HG03103 (cell line): ENCODE results near the gene POLR2C.
A peak's percentile ranks its signal among the peaks of the same experiment; 100 is the strongest.
"Not testable (repeated sequence)": the region's sequence is repeated elsewhere in the genome, so short reads cannot be mapped to it uniquely, and the experiment has no call there.

Experiments used
- ATAC-seq: cut with Tn5 transposase; IDR thresholded peaks from one replicate; pipeline ENCODE4 v1.9.1; 2021; ENCODE audit warnings: low read depth; ENCODE audit not compliant: unreplicated experiment

Gene POLR2C

GRCh38 chr16:57462209-57462977 lies at the start of gene POLR2C:
POLR2C (plus strand) TSS chr16:57462679; CDS start chr16:57462725, 46 bp downstream.
- peak; percentile 85 for ATAC-seq

DNA sequence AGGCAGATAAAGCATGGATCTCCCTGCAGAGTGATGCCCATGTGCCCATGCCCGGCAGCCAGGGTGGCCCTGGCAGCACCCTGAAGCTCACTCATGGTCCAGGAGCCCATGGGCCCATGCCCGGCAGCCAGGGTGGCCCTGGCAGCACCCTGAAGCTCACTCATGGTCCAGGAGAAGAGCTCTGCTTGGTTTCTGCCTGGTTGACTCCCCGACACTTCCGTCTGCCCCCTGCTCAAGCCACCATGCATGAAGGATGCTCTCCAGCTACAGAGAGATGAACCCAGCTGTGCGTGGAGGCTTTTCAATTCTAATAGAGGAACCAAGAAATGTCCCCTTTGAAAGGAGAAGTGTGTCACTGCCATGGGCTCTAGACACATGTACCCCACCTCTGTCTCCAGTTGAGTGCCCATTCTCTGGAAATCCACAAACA lies 49.2 kb upstream of the POLR2C start:
- ATAC-seq: peak; percentile 73

DNA sequence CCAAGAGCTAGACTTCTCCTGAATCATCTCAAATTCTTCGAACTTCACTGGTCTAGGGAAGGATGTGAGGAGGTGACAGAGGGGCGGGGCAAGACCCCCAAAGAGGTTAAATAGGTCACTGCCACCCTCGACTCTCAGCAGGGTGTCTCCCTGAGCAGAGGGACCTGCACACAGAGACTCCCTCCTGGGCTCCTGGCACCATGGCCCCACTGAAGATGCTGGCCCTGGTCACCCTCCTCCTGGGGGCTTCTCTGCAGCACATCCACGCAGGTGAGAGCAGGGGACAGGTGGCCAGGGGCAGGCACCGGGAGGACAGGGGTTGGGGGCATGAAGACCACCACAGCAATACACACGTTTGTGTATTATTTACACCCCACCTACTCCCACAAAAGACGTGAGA lies 48.7 kb upstream of the POLR2C start:
- ATAC-seq: no peak

GRCh38 chr16:57416084-57416483 lies 46.4 kb upstream of the POLR2C start:
- no peak for ATAC-seq

- ATAC-seq: no peak
Observed at GRCh38 chr16:57419506-57419905, 43.0 kb upstream of the POLR2C start.

DNA sequence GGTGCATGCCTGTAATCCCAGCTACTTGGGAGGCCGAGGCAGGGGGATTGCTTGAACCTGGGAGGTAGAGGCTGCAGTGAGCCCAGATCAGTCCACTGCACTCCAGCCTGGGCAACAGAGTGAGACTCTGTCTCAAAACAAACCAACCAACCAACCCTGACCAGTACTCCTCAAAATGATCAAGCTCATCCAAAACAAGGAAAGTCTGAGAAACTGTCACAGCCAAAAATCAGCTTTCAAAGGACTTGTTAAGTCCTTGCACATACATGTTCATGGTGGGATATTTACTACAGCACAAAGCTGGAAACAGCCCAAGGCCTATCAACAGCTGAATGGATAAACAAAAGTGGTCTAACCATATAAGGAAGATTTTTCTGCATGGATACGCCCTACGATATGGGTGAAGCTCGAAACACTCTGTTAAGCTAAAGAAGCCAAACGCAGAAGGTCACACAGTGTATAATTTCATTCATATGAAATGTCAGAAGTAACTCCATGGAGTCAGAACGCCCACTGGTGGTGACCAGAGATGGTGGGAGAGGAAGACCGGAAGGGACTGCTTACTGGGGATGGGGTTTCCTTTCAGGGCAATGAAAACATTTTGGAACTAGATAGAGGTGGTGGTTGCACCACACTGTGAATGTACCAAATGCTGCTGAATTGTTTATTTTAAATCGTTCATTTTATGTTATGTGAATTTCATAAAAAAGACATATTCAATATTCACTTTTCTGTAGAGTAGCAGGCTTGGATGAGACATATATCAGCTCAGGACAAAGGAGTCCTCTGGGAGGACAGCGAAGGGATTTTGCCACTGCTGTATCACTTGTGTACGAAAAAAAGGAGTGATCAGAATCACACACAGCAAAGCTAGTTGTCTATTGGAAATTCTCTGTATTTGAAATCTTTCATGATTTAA lies 40.2 kb upstream of the POLR2C start:
- no peak for ATAC-seq

DNA sequence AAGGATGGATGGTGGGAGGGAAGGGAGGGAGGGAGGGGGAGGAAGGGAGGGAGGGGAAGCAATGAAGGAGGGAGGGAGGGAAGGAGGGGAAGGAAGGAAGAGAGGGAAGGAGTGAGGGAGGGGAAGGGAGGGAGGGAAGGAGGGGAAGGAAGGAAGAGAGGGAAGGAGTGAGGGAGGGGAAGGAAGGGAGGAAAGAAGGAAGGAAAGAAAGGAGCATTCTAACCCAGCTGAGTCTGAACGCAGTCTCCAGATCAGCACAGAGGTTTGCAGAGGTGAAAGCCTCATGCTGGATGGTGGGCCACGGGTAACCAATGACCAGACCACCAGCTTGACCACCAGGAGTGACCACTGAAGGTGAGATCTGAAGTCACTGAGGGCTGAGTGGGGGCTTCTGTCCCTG lies 39.3 kb upstream of the POLR2C start:
- no peak for ATAC-seq

- ATAC-seq: no peak
Observed at GRCh38 chr16:57424583-57424982, 37.9 kb upstream of the POLR2C start.

DNA sequence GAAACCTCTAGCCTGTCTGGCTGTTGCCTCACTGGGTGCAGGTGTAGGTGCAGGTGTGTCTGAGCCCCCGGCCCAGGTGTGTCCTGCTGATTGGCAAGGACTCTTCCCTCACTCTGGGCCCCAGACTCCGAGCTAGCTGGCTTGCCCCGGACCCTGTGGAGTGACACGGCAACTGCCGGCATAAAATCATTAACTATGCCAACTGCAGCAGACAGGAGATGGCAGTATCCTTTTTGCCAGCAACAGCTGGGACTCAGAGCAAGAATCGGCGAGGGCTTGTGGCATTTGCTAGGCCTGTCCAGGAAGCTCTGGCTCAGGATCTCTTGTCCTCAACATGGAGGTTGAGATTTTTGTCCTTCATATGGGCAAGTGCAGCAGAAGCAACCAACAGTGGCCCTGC lies 36.1 kb upstream of the POLR2C start:
- no peak for ATAC-seq

GRCh38 chr16:57427307-57427706 lies 35.2 kb upstream of the POLR2C start:
- ATAC-seq: no peak

DNA sequence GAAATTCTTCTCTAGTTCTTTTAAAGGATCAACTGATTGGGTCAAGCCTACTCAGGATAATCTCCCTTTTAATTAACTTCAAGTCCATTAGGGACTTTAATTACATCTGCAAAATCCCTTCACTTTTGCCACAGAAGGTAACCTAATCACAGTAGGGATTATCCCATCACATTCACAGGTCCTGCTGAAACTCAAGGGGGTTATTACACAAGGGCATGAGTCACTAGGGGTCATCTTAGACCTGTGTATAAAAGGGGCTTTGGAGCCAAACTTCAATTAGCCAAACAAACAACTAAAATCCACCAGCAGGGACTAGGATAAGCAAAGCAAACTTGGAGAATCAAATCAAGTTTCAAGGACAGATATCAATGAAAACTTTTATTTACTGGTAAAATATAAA lies 34.7 kb upstream of the POLR2C start:
- ATAC-seq: no peak

DNA sequence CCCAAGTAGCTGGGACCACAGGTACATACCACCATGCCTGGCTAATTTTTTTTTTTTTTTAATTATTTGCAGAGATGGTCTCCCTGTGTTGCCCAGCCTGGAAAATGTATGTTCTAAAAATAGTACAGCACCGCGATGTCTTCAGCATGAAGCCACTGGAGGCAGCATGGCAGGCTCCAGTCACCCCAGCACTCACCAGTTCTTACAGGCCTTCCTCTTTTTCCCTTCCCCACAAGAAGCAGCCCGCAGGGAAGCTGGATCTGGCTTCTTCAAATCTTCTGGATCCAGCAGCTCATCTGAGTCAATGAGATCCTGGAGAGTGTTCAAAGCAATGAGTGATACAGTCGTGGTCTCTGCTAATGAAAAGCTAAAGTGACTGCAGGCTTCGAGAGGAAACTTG lies 31.5 kb upstream of the POLR2C start:
- no peak for ATAC-seq

DNA sequence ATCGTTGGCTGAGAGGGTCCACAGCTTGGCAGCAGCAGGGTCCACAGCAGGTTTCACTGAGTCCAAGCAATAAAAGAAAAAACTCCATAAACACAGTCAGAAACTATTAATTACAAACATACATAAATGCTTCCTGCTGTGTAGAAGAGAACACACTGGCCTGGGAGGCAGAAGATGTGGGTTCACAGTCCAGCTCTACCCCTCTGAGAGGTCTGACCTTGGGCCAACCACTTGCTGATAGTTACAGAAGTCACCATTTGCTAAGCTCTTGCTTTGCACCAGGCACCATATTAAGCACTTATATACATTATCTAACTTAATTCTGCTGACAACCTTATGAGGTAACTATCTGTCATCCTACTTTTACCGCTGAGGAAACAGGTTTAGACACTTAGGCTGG lies 30.0 kb upstream of the POLR2C start:
- ATAC-seq: no peak

DNA sequence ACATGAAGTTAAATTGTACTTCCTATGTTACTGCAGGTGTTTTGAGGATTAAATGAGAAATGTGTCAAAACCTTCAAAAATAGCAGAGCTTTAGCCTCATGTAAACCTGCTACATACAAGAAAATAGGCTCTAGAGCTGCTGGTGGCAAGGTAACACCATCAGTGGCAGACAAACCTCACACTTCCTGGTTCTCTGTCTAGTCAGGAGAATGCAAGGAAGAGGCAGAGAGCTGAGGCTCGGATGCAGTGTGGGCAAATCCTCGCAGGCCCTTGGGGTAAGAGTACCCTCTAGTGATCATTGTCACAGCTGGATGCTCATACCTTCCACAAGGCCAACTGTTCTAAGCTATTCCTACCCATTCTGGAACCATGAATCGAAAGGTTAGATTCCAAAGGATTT lies 29.5 kb upstream of the POLR2C start:
- no peak for ATAC-seq

- no peak for ATAC-seq
Observed at GRCh38 chr16:57434003-57434402, 28.5 kb upstream of the POLR2C start.

DNA sequence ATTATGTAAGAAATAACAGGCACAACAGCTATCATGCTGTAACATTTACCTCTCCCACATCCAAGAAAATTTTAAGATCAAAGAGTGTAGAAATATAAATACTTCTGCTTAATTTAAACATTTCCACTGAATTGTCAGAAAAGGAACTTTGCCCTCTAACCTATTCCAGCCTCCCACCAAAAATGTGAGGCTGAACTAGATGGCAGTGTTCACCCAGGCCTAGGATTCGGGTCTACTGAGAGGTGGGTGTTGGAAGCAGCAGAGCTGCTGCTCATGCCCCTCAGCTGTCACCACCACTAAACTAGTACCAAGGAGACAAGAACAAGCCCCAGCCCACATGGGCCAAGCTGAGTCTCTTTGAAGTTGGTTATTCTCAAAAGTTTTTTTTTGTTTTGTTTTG lies 26.6 kb upstream of the POLR2C start:
- ATAC-seq: no peak

- not testable (repeated sequence) for ATAC-seq
Observed at GRCh38 chr16:57439947-57440346, 22.5 kb upstream of the POLR2C start.

DNA sequence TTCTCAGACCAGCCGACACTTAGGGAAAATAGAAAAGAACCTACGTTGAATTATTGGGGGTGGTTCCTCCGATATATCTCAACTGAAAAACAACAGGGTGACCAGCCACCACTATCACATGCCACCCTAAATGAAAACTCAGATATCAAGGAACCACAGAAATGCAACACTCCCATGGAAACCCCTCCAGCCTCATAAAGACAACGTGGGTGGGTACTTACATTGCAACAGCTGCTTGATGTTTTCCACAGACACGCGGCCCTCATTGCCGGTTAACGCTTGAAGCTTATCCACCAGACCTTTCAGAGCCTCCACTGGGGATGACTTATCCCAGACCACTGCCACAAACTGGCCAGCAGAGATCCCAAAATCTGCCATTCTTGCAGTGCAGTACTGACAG lies 21.9 kb upstream of the POLR2C start:
- ATAC-seq: not testable (repeated sequence)

GRCh38 chr16:57444711-57445110 lies 17.8 kb upstream of the POLR2C start:
- ATAC-seq: no peak

- ATAC-seq: no peak
Observed at GRCh38 chr16:57445510-57445909, 17.0 kb upstream of the POLR2C start.

DNA sequence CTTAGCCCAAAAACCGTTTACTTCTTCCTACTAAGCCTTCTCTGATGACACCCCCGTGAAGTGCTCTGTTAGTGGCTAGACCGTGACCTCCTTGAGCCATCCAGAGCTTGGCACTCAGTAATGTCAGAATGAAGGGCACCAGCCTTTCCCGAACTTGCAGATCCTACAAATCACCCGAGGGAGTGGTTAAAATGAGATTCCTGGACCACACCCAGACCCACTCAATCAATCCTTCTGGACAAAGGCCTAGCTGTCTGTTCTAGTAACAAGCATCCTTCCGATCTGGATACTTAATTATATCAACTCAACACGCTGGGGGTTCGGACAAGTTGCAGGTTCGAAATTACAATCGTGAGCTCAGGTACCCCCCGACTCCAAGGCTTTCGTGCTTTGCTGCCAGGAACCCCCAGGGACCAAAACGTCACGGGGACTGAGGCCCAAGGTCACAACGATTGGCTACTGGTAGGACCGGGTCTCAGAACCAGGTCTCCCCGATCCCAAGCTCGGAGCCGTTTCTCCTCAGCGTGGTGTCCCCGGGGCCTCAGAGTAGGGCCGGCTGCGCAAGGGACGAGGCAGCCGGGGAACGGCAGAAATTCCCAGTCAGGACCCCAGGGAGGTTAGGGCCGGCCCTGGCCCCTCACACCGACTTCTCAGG lies 15.8 kb upstream of the POLR2C start:
- ATAC-seq: no peak
